Fibroblast of upper back skin (primary cell): ENCODE results near the gene TPD52L2.
"Not testable (repeated sequence)": the region's sequence is repeated elsewhere in the genome, so short reads cannot be mapped to it uniquely, and the experiment has no call there.

Experiments
- DNase-seq: peaks from one replicate; pipeline ENCODE4 v3.0.0-alpha.2; 2013

TPD52L2 gene

DNA sequence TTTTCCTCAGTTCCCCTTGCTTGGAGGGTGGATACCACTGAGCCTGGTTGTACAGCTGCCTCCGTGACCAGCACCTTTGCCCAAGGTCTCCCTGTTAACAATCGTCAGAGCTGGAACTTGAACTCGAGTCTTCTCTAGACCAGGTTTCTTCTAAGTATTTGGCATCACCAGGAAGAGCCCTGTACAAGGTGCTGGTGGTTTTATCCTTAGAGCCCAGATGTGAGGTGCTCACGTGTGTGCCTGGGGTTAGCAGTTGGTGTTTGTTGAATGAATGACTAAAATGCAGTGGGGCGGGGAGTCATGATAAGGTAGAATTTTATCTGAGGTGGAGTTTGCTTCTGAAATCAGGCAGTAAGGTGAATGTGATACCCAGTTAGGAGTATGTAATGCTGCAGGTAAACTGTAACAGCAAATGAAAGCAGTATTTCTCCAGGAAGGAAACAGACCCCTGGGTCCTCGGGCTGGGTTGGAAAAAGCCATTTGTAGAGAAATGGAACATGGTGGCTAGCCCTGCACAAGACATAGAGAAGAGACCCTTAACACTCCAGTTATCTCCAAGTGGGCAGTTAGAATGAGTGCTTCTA lies 33.0 kb downstream of the TPD52L2 start:
- no peak for DNase-seq

- no peak for DNase-seq
These were observed 34.0 kb downstream of the TPD52L2 start for GRCh38 chr20:63898882-63899558.

DNA sequence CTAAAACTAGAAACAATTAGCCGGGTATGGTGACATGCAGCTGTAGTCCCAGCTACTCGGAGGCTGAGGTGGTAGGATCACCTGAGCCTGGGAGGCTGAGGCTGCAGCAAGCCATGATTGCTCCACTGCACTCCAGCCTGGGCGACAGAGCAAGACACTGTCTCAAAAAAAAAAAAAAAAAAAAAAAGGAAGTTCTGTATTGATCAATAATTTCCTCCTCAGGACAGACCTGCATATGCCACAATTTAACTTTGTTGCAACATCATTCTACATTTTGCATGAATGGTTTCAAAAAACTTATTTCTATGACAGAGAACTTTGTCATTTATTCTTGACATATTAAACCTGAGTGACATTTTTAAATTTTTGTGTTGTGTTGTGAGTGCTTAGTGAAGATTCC lies 35.3 kb downstream of the TPD52L2 start:
- DNase-seq = no peak

GRCh38 chr20:63903796-63904561 lies 38.9 kb downstream of the TPD52L2 start:
- no peak for DNase-seq

DNA sequence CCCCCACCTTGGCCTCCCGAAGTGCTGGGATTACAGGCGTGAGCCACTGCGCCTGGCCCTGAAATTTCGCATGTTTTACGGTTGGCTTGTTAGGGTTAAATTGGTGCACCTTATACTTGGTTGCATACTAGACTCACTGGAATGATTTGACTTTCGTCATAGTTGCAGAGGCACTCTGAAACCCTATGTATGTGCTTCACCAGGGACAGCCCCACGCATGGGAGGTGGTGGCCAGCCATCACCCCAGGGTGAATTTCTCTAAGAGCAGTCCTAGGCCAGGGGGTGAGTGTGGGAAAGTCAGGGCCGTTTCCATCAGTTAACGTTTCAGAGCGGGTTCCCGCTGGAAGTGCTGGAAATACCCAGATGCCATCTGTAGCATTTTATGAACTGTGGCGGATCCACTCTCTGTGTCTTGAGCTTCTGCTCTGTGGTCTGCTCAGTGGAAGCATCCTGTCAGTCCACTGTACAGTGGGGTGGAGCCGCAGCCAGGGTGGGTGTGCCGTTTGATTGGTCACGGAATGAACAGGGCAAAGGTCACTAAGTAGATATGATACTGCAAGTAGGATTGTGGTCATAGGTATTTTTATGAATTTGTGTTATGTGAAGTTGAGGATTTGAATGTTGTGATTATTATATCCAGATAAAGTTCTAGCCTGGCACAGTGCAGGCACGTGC lies 43.1 kb downstream of the TPD52L2 start:
- DNase-seq = no peak

- no peak for DNase-seq
These were observed 46.1 kb downstream of the TPD52L2 start for GRCh38 chr20:63911176-63911575.

DNA sequence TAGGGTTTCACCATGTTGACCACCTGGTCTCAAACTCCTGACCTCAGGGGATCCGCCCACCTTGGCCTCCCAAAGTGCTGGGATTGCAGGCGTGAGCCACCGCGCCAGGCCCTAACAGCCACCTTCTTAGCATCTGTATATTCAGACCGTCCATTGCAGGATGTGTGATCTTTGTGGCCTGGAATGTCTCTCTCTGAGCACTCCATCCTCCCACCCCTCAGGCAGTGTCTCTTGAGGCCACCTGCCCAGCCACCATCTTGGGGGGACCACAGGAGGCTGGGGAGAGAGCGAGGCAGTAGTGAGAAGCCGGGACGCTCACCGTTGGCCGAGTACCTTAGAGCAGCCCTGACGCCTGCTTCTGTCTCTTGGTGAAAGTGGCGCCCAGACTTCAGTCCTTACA lies 48.7 kb downstream of the TPD52L2 start:
- DNase-seq = no peak

GRCh38 chr20:63915471-63915870 lies 50.4 kb downstream of the TPD52L2 start:
- no peak for DNase-seq

GRCh38 chr20:63916371-63916939 lies 51.4 kb downstream of the TPD52L2 start:
- DNase-seq = peak; percentile 19

GRCh38 chr20:63917811-63918210 lies 52.7 kb downstream of the TPD52L2 start:
- no peak for DNase-seq

- no peak for DNase-seq
These were observed 54.1 kb downstream of the TPD52L2 start for GRCh38 chr20:63919130-63919529.

DNA sequence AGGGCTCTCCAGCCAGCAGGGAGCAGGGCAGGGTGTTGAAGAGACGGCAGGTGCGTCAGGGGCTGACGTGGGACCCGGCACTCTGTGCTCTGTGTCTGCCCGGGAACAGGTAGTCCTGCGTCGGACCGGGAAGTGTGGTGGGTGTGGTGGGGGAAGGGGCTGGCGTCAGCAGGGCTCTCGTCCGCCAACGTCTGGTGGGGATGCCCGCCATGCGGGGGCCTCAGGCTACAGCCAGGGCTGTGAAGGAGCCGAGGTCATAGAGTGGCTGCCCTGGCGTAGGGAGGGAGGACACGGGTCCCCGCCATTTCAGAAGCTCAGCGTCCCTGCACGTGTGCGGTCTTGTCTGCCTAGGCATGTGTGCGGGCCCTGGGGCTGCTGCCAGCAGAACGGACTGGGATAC lies 55.2 kb downstream of the TPD52L2 start:
- no peak for DNase-seq

DNA sequence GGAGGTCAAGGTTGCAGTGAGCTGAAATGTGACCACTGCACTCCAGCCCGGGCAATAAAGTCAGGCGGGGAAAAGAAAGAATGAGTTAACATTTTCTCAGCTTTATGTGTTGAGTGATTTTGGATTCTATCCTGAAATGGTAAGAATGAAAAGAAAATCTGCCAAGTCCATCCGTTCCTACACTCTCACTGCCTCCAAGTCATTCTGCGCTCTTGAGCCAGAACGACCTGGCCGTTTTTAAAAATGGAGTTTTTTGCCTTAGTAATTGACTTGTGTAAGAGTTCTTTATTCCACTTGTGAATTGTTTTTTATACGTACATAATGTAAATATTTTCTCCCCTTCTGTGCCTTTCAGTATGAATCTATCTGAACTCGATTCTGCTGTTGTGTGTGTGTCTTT lies 58.6 kb downstream of the TPD52L2 start:
- no peak for DNase-seq

GRCh38 chr20:63924241-63924640 lies 59.2 kb downstream of the TPD52L2 start:
- no peak for DNase-seq

DNA sequence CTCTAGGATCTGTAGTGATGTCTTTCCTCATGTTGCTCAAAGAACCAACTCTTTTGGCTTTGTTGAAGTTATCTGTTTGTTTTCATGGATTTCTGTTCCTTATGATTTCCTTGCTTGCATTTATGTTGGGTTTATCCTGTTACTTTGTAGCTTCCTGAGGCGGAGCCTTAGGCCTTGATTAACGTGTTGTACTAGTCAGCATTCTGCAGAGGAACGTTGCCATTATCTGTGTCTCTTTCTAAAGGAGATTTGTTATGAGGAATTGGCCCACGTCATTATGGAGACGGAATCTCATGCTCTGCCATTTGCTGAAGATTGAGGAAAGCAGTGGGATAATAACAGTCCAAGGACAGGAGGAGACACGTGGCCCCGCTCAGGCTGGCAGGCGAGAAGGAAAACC lies 61.2 kb downstream of the TPD52L2 start:
- no peak for DNase-seq

GRCh38 chr20:63929071-63929470 lies 64.0 kb downstream of the TPD52L2 start:
- no peak for DNase-seq

GRCh38 chr20:63929473-63929883 lies 64.4 kb downstream of the TPD52L2 start:
- not testable (repeated sequence) for DNase-seq

DNA sequence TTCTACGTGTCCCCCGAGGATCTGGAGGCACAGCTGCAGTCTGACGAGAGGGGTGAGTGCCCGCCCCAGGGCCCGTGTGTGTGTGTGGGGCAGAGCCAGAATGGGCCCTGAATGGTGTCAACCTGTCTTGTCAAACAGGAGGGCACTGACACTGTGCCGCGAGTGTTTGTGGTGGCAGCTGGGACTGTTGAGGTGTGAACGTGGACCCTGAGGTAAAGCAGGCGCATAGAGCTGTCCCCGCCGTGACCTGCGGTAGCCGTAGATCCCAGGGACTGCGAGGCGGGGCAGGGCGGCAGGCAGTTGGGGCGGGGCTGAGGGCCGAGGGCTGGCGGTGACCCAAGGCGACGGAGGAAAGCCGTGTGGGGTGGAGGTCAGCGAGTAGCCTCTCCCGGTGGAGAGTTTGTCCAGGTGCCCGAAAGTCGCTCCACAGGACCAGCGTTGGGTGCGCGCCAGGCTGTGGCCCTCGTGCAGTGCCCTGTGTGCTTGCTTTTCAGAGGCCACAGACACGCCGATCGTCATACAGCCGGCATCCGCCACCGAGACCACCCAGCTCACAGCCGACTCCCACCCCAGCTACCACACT lies 66.0 kb downstream of the TPD52L2 start:
- no peak for DNase-seq

- no peak for DNase-seq
These were observed 66.7 kb downstream of the TPD52L2 start for GRCh38 chr20:63931735-63932134.

DNA sequence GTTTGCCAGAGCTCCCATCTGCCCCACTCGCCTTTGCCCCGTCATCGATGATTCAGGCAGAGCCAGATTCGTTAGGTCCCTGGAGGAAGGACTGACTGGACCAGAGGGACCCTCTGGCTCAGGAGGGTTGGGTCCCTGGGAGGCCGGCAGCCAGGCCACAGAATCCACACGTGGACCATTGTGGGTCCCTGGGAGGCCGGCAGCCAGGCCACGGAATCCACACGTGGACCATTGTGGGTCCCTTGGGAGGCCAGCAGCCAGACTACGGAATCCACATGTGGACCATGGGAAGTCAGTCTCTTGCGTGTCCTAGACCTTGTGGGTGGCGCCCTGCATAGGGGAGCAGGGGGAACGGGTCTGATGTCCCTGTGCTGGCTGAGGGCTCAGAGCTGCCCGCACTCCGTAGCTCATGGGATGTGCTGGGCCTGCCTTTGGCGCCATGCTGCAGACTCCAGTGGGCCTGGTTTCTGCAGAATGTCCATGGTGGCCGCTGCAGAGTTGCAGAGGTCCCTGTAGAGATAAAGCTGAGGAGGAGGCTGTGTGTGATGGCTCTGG lies 67.6 kb downstream of the TPD52L2 start:
- no peak for DNase-seq

DNA sequence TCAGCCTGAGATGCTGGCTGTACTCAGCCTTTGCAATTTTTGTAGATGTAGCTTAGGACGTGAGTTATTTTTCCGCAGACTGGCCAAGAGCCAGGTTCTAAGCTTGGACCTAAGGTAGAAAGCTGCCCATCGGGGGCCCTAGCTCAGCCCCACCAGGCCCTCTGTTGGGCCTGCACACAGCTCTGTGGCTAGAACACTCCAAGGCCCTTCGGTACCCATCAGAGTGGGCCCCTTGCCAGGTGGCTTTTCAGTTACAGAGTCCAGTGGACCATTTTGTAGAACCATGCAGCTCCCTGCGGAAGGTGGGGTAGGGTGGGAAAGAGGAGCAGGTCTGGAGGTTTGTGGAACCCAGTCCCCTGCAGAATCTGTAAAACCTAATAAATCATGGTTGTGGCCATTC lies 68.6 kb downstream of the TPD52L2 start:
- DNase-seq = no peak

DNA sequence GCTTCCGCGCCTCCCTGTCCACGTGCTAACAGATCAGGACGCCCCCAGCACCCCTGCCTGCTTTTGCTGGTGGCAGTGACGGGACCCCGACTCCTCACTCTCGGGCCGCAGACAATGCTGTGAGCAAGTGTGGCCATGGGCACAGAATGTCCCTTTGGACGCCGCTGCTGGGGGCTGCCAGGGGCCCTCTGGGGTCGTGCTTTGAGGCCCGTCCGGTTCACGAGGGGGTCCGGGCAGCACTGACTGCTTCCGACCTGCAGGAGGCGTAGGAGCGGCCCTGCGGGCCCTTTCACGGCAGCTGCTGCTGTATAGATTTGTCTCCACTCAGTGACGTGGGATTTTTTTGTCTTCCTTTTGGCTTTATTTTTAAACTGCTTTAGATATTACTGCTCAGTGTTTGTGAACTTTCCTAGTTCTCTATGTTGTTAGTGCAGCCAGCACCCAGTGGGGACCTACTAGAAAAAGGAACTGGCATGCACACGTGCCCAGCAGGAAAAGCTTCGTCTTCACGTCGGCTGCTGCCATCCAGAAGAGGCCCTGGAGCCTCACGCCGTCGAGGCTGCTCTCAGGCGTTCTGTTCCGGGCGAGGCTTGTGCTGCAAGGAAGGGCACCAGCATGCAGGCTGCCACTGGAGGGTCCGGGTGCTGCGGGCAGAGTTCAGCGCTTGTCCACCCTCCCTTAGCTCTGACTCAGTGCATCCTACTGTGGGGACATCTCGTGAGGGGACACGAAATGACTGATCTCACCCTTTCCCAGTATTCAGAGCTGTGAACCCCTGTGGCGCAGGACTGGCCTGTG lies 69.4 kb downstream of the TPD52L2 start:
- DNase-seq = no peak
